Measurements from ENCODE around the gene GDF15.

Gene GDF15

GRCh38 chr19:18432275-18433014, 46.5 kb downstream of the GDF15 start:
- DNase-seq: no peak

DNA sequence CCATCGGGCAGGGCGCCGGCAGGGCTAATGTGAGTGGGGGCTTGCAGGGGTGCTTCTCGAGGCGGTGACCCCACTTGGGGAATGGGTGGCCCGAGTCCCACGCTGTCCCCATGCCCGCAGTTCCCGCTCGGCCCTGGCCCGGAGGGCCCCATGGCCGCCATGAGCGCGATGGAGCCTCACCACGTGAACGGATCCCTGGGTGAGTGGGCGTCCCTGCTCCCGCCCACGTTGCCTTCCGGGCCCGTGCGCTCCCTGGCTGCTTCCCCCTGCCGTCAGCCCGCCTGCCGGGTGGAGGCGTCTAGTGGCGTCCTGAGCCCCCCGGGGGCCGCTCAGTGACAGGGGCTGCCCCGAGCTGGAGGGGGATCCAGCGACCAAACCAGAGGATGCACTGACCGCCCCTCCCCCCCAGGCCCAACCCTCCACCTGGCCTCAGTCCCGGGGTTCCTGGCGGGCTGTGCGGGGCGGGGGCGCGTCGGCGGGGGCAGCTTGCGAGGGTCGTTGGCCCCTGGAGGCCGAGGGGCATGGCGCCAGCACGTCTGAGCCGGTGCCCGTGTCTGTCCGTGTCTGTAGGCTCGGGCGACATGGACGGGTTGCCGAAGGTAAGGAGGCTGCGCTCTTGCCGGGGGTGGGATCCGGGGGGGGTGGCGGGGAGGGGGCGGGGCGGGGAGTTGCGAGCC, 47.2 kb downstream of the GDF15 start:
- DNase-seq: no peak

DNA sequence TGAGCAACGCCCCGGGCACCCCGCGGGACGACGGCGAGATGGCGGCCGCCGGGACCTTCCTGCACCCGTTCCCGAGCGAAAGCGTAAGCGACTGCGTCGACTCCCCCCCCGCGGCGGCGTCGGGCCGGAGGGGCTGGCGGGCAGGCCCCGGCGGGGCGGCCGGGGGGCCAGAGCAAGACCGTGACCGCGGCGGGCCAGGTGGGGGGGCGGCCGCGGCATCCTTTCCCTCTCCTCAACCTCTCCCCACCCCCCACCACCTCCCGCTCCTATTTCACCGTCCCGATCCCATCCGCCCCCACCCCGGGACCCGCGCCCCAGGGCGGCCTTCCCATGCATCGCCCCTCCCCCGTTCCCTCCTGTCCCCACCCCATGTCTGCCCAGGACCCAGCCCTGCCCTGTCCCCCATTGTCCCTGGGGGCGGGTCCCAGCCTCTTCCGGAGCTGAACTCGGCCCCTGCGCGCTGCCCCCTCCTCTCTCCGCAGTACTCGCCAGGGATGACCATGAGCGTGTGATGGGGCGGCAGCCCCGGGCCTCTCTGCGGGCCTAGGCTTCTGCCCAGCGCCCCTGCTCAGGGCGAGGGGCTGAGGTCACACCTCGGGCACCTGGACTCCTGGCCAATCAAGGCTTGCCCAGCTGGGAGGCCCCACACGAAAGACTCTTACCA, 47.9 kb downstream of the GDF15 start:
- DNase-seq: no peak

GRCh38 chr19:18434411-18435175, 48.6 kb downstream of the GDF15 start:
- no peak for DNase-seq

DNA sequence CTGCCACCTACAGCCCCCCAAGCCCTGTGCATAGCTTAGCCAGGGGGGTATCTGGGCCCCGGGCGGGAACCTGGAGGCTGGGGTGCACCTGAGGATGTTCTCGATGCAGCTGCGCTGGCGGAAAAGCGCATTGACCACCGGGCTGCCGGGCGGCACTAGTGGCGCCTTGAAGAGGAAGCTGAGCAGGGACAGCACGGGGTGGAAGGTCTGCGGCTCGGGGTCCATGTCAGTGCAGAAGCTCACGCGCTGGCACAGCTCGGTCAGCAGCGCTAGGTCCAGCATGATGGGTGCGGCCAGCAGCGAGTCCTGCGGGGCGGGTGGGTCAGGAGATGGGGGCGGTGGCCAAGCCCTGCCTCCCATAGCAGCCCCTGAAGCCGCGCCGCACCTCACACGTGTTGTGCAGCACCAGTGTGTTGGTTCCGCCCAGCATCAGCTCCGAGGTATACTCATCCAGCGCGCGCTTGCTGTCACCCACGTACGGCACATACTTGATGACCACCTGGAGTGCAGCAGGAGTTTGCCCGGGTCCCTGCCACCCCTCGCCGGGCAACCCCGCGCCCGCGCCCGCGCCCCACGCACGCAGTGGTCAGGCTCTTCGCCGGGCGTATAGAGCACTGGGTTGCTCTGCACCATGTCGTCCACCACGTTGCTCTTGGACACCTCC, 49.4 kb downstream of the GDF15 start:
- no peak for DNase-seq

GRCh38 chr19:18435842-18436670, 50.1 kb downstream of the GDF15 start:
- DNase-seq: no peak

GRCh38 chr19:18436671-18437490, 50.9 kb downstream of the GDF15 start:
- peak; percentile 81 for DNase-seq

GRCh38 chr19:18437491-18438330, 51.8 kb downstream of the GDF15 start, which contains the start of gene ISYNA1:
Gene ISYNA1, minus strand, starts transcription at chr19:18438133. Its CDS starts 154 bp downstream, at chr19:18437979.
- DNase-seq: no peak

DNA sequence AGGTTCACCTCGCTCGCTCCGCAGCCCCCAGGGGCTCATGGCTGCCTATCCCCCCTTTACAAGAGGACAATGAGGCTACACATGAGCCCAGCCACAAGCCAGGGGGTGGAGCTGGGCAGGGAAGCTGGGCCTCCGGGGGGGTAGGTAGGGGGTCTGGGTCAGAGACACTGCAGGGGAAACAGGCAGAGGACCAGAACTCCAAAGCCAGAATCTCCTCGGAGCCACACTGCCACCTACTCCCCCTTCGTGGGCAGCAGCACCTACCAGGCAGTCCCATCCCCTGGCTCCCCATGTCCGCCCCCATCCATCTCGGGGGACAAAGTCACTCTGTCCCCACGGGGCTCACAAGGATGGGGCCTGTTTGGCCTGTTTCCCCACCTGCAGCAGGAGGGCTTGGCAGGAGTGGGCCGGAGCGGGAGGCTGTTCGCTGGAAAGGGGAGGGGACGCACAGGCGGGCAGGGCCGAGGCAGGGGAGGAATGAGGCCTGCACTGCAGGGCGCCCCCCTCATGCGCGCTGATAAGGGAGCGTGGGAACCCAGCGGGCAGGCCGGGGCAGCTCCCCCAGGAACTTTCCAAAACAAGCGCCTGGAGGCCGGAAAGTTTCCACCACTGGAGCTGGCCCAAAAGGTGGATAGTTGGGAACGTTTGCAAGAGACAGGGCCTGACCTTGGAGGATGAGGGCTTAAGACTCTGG, 52.5 kb downstream of the GDF15 start:
- DNase-seq: no peak

All from CD4-positive, alpha-beta T cell treated with Interleukin-4 for 4 hours (primary cell).